Endothelial cell (in vitro differentiated cells): Measurements from ENCODE around the gene TMEM236. TPM values are rescaled to one million over a fixed set of nuclear protein-coding genes. Genes with fewer than 3 reads are reported as not detected.

Experiments
- DNase-seq: peaks from one replicate; pipeline ENCODE4 v3.0.0; 2021; ENCODE audit warnings: low spot score
- H3K27ac Mint-ChIP-seq: one replicate; pipeline ENCODE4 v1.8.0; 2021; ENCODE audit warnings: mixed read lengths, inconsistent platforms; ENCODE audit not compliant: unreplicated experiment
- H3K27me3 Mint-ChIP-seq: one replicate; pipeline ENCODE4 v1.8.0; 2021; ENCODE audit warnings: mild to moderate bottlenecking, moderate library complexity, mixed read lengths, inconsistent platforms; ENCODE audit not compliant: unreplicated experiment
- H3K36me3 Mint-ChIP-seq: one replicate; pipeline ENCODE4 v1.8.0; 2021; ENCODE audit warnings: mild to moderate bottlenecking, low read depth, mixed read lengths, inconsistent platforms; ENCODE audit not compliant: unreplicated experiment
- H3K4me1 Mint-ChIP-seq: one replicate; pipeline ENCODE4 v1.8.0; 2021; ENCODE audit warnings: mild to moderate bottlenecking, mixed read lengths, inconsistent platforms; ENCODE audit not compliant: unreplicated experiment
- H3K4me3 Mint-ChIP-seq: one replicate; pipeline ENCODE4 v1.8.0; 2021; ENCODE audit warnings: mild to moderate bottlenecking, mixed read lengths, inconsistent platforms; ENCODE audit not compliant: unreplicated experiment
- H3K9me3 Mint-ChIP-seq: one replicate; pipeline ENCODE4 v1.8.0; 2021; ENCODE audit warnings: mixed read lengths, inconsistent platforms; ENCODE audit not compliant: unreplicated experiment
- total RNA-seq: library from RNA; stranded (reverse); fragmentation: NEBNext Ultra II Directional; extraction: Animal tissue kit (Norgen Biotek cat#: 25700); gene quantifications from one replicate; pipeline ENCODE4 v1.2.1, GENCODE V29; 2021; ENCODE audit not compliant: unreplicated experiment
- TF ChIP-seq, protein P1 (sequence below): fragments of 200-600 bp; sonication (generic); IDR thresholded peaks from one replicate; pipeline ENCODE4 v1.5.0; 2021; ENCODE audit warnings: antibody characterized with exemption; ENCODE audit not compliant: unreplicated experiment

Gene TMEM236
- total RNA-seq, 1 donor from 2014 or later: 0.05 TPM

DNA sequence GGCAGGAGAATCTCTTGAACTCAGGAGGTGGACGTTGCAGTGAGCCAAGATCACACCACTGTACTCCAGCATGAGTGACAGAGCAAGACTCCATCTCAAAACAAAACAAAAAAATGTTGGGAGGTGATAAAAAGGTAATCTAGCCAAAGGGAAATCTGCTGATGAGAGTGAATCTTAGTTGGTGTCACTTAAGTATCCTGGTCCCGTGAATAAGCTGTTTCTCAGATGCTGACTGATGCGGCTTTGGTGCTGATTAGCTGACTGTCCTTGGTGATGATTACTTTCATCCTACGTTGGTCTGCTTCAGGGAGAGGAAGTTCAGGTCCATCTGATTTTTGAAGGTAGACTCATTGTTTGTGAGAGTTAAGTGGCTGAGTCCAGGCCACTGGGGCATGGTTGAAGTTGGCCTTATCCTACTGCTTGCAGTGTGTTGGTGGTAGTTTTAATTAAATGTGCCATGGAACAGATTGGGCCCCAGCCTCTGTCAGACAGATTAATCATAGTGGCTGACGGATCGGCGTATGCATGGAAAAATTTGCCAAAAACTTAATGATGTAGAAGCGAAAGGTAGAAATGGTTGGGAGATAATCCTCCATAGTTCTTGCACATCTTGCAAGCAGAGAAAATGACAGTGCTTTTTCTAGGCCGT is 17.4 kb upstream of the TMEM236 start:
- Mint-ChIP-seq H3K27me3 (no peaks in the 10 kb centered on the region), H3K27ac (no peak overlapping the region), H3K9me3 (no peaks in the 10 kb centered on the region), H3K4me3 (no peak overlapping the region), H3K4me1 (peaks cover 11% of the 10 kb centered on the region), H3K36me3 (peaks cover 3% of the 10 kb centered on the region)
- no peak for DNase-seq
- TF ChIP-seq, protein P1, sequence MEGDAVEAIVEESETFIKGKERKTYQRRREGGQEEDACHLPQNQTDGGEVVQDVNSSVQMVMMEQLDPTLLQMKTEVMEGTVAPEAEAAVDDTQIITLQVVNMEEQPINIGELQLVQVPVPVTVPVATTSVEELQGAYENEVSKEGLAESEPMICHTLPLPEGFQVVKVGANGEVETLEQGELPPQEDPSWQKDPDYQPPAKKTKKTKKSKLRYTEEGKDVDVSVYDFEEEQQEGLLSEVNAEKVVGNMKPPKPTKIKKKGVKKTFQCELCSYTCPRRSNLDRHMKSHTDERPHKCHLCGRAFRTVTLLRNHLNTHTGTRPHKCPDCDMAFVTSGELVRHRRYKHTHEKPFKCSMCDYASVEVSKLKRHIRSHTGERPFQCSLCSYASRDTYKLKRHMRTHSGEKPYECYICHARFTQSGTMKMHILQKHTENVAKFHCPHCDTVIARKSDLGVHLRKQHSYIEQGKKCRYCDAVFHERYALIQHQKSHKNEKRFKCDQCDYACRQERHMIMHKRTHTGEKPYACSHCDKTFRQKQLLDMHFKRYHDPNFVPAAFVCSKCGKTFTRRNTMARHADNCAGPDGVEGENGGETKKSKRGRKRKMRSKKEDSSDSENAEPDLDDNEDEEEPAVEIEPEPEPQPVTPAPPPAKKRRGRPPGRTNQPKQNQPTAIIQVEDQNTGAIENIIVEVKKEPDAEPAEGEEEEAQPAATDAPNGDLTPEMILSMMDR: no peak

DNA sequence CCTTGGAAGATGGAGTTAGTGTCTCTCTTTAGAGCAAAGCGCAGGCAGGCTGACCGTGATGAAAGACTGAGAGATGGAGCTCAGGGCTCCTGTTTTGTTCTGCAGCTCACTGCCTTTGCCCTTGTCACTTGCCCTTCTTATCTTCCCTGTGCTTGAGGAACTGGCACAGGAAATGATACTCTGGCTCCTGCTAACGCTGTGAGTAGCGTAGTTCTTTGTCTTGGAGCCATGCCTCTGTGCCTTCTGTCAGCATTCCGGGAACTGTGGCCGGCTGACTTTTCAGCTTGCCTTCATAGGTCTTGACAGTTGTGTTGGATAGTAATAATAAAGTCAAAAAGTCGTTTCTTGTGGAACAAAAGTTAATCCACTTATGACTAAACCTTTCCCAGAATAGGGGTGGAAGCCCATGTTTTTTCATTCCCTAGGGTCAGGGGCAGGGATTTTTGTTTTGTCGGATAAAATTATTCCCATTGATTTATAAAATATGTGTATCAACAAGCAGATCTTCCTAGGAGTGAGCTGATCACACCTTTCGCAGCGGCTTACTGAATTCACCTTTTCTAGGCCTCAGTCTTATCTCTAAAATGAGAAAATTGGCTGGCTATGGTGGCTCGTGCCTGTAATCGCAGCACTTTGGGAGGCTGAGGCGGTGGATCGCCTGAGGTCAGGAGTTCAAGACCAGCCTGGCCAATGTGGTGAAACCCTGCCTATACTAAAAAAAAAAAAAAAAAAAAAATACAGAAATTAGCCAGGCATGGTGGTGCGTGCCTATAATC is 16.6 kb upstream of the TMEM236 start:
- DNase-seq: peak; percentile 23
- no peak overlapping the region for H3K4me3 Mint-ChIP-seq
- TF ChIP-seq, protein P1: no peak
- peaks cover 3% of the 10 kb centered on the region for H3K36me3 Mint-ChIP-seq
- H3K27ac Mint-ChIP-seq: peak overlapping the region; percentile 16
- H3K27me3 Mint-ChIP-seq: no peaks in the 10 kb centered on the region
- no peaks in the 10 kb centered on the region for H3K9me3 Mint-ChIP-seq
- peaks cover 11% of the 10 kb centered on the region for H3K4me1 Mint-ChIP-seq

DNA sequence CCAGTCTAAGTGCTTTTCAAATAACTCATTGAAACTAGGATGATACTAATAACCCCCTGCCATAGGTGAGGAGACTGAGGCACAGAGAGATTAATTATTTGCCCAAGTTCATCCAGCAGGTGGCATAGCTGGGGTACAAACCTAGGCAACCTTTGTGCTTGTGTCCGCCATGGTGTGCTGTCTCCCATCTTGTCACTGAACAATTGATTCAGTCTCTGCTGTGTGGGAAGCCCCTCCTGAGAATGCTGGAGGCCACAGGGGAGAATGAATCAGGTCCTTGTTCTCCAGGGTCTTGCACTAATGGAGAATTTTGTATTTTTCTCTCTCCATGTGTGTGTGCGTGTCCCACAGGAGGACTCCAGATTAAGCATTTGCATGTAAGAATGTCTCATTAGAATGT is 15.8 kb upstream of the TMEM236 start:
- no peaks in the 10 kb centered on the region for H3K27me3 Mint-ChIP-seq
- H3K9me3 Mint-ChIP-seq: no peaks in the 10 kb centered on the region
- H3K36me3 Mint-ChIP-seq: peaks cover 3% of the 10 kb centered on the region
- peaks cover 11% of the 10 kb centered on the region for H3K4me1 Mint-ChIP-seq
- DNase-seq: no peak
- no peak overlapping the region for H3K4me3 Mint-ChIP-seq
- TF ChIP-seq, protein P1: no peak
- no peak overlapping the region for H3K27ac Mint-ChIP-seq

DNA sequence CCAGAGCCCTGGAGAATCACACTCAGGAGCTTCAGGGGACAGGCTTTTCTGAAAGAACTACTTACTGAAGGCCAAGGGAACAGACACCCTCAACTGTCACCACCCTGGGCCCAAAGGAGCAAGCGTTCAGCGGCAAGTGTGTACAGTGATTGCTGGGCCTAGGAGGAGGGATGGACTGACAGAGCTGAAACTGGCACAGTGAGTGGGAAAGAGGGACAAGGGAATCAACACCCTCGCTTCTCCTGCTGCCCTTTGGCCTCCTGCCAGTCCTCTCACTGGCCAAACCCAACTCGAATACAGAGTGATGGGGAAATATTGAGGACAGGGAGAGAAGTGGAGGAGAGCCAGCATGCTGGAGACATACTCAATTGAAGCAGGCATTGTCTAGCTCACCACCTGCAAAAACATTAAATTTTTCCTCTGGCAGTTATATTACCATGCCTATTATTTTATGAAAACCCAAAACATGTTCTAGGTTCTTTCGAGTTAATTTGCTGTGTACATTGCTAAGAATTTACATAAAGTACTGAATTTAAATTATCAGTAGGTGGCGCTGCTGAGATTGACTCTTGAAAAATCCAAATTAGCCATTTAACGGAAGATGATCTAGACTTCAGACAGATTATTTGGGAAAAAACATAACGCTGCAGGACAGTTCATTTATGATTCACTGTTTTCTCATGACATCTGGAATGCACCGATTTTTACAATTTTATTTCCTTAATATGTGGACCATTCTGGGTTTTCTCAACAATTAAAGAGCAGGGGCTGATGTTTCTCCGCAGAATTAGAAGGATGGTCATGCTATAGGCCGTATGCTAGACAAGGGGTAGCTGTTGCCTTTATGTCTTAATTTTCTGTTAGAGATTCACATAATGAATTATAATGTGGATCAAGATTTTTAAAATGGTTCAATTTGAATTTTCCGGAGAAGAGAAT is 14.7 kb upstream of the TMEM236 start:
- Mint-ChIP-seq H3K4me1 (peaks cover 11% of the 10 kb centered on the region), H3K27ac (no peak overlapping the region), H3K4me3 (no peak overlapping the region), H3K9me3 (no peaks in the 10 kb centered on the region), H3K27me3 (no peaks in the 10 kb centered on the region), H3K36me3 (peaks cover 3% of the 10 kb centered on the region)
- no peak for DNase-seq
- TF ChIP-seq, protein P1: peak; percentile 84
